Measurements from ENCODE around the gene ARHGEF10L. TPM values are rescaled to one million over a fixed set of nuclear protein-coding genes. Genes with fewer than 3 reads are reported as not detected.

ARHGEF10L gene
- total RNA-seq, 3 donors from 2014 or later (not counting 1 experiment from before 2014, with no cell fraction given) = 0.70 to 1.7 (median 0.94) TPM

- Histone ChIP-seq H3K27me3 (ENCODE audit: control insufficient read depth, insufficient read depth, low read length) (no peaks in the 10 kb centered on the region), H3K27ac (ENCODE audit: low read length) (no peak overlapping the region), H3K4me3 (ENCODE audit: low read length) (no peak overlapping the region), H3K36me3 (ENCODE audit: control insufficient read depth, insufficient read depth, low read length) (no peaks in the 10 kb centered on the region), H3K9me3 (ENCODE audit: control insufficient read depth, insufficient read depth, low read length) (no peaks in the 10 kb centered on the region), H3K4me1 (ENCODE audit: control insufficient read depth, insufficient read depth, low read length) (no peaks in the 10 kb centered on the region)
- ATAC-seq (no peak), DNase-seq (no peak)
- no peaks in the 10 kb centered on the region for H3K9me3 Mint-ChIP-seq
- intact Hi-C loops (cut with micrococcal nuclease) = no loop called here
- TF ChIP-seq CTCF (IDR thresholded peaks at IDR 0.05) = no peak
- no peaks in the 10 kb centered on the region for H3K27me3 Mint-ChIP-seq (ENCODE audit: low read depth in 2 of 2)
- no peak overlapping the region for H3K4me3 Mint-ChIP-seq
- H3K4me1 Mint-ChIP-seq = peaks cover 0 to 5% of the 10 kb centered on the region in 2 donors
- no peak overlapping the region for H3K27ac Mint-ChIP-seq
- no peaks in the 10 kb centered on the region for H3K36me3 Mint-ChIP-seq
- WGBS (ENCODE audit: insufficient coverage) = 97% methylated on average over 2 of the region's 2 CpGs
These were observed 115.0 kb downstream of the ARHGEF10L start for GRCh38 chr1:17654519-17654918.

DNA sequence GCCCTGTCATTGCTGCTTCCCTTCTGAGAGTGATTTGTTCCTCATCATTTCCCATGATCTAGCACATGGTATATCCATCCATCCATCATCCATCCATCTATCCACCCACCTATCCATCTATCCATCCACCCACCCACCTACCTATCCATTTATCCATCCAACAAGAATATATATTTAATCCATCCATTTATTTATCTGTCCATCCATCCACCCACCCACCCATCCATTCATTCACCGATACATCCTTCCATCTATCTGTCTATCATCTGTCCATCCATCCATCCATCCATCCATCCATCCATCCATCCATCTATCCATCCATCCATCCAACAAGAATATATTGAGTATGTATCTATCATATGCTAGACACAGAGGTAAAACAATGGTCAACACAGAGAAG is 115.7 kb downstream of the ARHGEF10L start:
- DNase-seq = no peak
- intact Hi-C loops (cut with micrococcal nuclease) = no loop called here
- H3K4me3 Mint-ChIP-seq = no peak overlapping the region
- peaks cover 0 to 5% of the 10 kb centered on the region in 2 donors for H3K4me1 Mint-ChIP-seq
- H3K27me3 Mint-ChIP-seq (ENCODE audit: low read depth in 2 of 2) = no peaks in the 10 kb centered on the region
- Histone ChIP-seq H3K9me3 (ENCODE audit: control insufficient read depth, insufficient read depth, low read length) (no peaks in the 10 kb centered on the region), H3K27me3 (ENCODE audit: control insufficient read depth, insufficient read depth, low read length) (no peaks in the 10 kb centered on the region), H3K4me3 (ENCODE audit: low read length) (no peak overlapping the region), H3K36me3 (ENCODE audit: control insufficient read depth, insufficient read depth, low read length) (no peaks in the 10 kb centered on the region), H3K4me1 (ENCODE audit: control insufficient read depth, insufficient read depth, low read length) (no peaks in the 10 kb centered on the region), H3K27ac (ENCODE audit: low read length) (no peak overlapping the region)
- H3K36me3 Mint-ChIP-seq = no peaks in the 10 kb centered on the region
- H3K9me3 Mint-ChIP-seq = no peaks in the 10 kb centered on the region
- no peak for TF ChIP-seq CTCF (IDR thresholded peaks at IDR 0.05)
- H3K27ac Mint-ChIP-seq = no peak overlapping the region
- no peak for ATAC-seq
- 93% methylated on average over 1 of the region's 1 CpG for WGBS (ENCODE audit: insufficient coverage)

- H3K36me3 ChIP-seq (ENCODE audit: control insufficient read depth, insufficient read depth, low read length) = no peaks in the 10 kb centered on the region
- no peak overlapping the region for H3K4me3 ChIP-seq (ENCODE audit: low read length)
- Mint-ChIP-seq H3K9me3 (no peaks in the 10 kb centered on the region), H3K27me3 (ENCODE audit: low read depth in 2 of 2) (no peaks in the 10 kb centered on the region), H3K4me3 (no peak overlapping the region), H3K36me3 (no peaks in the 10 kb centered on the region), H3K4me1 (peaks cover 0 to 5% of the 10 kb centered on the region in 2 donors), H3K27ac (no peak overlapping the region)
- no peaks in the 10 kb centered on the region for H3K9me3 ChIP-seq (ENCODE audit: control insufficient read depth, insufficient read depth, low read length)
- DNase-seq (no peak), ATAC-seq (no peak)
- no peak for TF ChIP-seq CTCF (IDR thresholded peaks at IDR 0.05)
- H3K27me3 ChIP-seq (ENCODE audit: control insufficient read depth, insufficient read depth, low read length) = no peaks in the 10 kb centered on the region
- intact Hi-C loops (cut with micrococcal nuclease) = no loop called here
- 89% methylated on average over 15 of the region's 15 CpGs for WGBS (ENCODE audit: insufficient coverage)
- no peaks in the 10 kb centered on the region for H3K4me1 ChIP-seq (ENCODE audit: control insufficient read depth, insufficient read depth, low read length)
- no peak overlapping the region for H3K27ac ChIP-seq (ENCODE audit: low read length)
These were observed 116.4 kb downstream of the ARHGEF10L start for GRCh38 chr1:17655922-17656321.

DNA sequence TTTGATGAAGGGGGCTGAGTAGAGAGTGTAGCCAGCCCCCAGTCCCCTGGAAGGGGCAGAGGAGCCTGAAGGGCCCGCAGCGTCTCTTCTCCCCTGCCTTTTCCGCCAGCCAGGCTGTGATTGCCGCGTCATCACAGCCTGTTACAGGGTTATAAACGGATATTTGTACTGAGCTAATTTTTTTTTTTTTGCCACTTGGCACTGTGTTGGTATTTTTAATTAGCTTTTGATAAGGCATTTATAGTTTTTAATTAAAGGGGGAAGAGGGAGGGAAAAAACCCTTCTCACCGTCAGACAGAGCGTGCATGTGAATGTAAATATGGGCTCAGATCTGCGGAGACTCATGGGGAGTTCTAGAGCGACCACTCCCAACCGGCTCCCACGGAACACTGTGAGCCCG is 117.9 kb downstream of the ARHGEF10L start:
- no peaks in the 10 kb centered on the region for H3K36me3 Mint-ChIP-seq
- H3K27me3 Mint-ChIP-seq (ENCODE audit: low read depth in 2 of 2) = no peaks in the 10 kb centered on the region
- H3K4me3 ChIP-seq (ENCODE audit: low read length) = no peak overlapping the region
- no peaks in the 10 kb centered on the region for H3K4me1 ChIP-seq (ENCODE audit: control insufficient read depth, insufficient read depth, low read length)
- ATAC-seq (no peak), DNase-seq (no peak)
- peaks cover 0 to 5% of the 10 kb centered on the region in 2 donors for H3K4me1 Mint-ChIP-seq
- H3K9me3 Mint-ChIP-seq = no peaks in the 10 kb centered on the region
- WGBS (ENCODE audit: insufficient coverage) = 88% methylated on average over 13 of the region's 13 CpGs
- no peaks in the 10 kb centered on the region for H3K27me3 ChIP-seq (ENCODE audit: control insufficient read depth, insufficient read depth, low read length)
- H3K27ac Mint-ChIP-seq = no peak overlapping the region
- no peak overlapping the region for H3K27ac ChIP-seq (ENCODE audit: low read length)
- H3K4me3 Mint-ChIP-seq = no peak overlapping the region
- intact Hi-C loops (cut with micrococcal nuclease) = no loop called here
- H3K36me3 ChIP-seq (ENCODE audit: control insufficient read depth, insufficient read depth, low read length) = no peaks in the 10 kb centered on the region
- no peaks in the 10 kb centered on the region for H3K9me3 ChIP-seq (ENCODE audit: control insufficient read depth, insufficient read depth, low read length)
- TF ChIP-seq CTCF (IDR thresholded peaks at IDR 0.05) = no peak
